ENCODE results near the gene BCR.
"Not testable (repeated sequence)": the region's sequence is repeated elsewhere in the genome, so short reads cannot be mapped to it uniquely, and the experiment has no call there.

The BCR gene

GRCh38 chr22:23291806-23292452, 111.6 kb downstream of the BCR start:
- no peak for DNase-seq (ENCODE audit: low read depth)

GRCh38 chr22:23292453-23293350, 112.4 kb downstream of the BCR start:
- no peak for DNase-seq (ENCODE audit: low read depth)

GRCh38 chr22:23293720-23294119, 113.4 kb downstream of the BCR start:
- no peak for DNase-seq (ENCODE audit: low read depth)

GRCh38 chr22:23294221-23294620, 113.9 kb downstream of the BCR start:
- no peak for DNase-seq (ENCODE audit: low read depth)

GRCh38 chr22:23300476-23300875, 120.2 kb downstream of the BCR start:
- no peak for DNase-seq (ENCODE audit: low read depth)

GRCh38 chr22:23301591-23301990, 121.3 kb downstream of the BCR start:
- no peak for DNase-seq (ENCODE audit: low read depth)

GRCh38 chr22:23302171-23303002, 122.1 kb downstream of the BCR start:
- no peak for DNase-seq (ENCODE audit: low read depth)

- DNase-seq (ENCODE audit: low read depth): no peak
Measured at GRCh38 chr22:23305321-23305910, 125.1 kb downstream of the BCR start.

- no peak for DNase-seq (ENCODE audit: low read depth)
Measured at GRCh38 chr22:23305922-23306374, 125.6 kb downstream of the BCR start.

- DNase-seq (ENCODE audit: low read depth): no peak
Measured at GRCh38 chr22:23306438-23306921, 126.2 kb downstream of the BCR start.

- DNase-seq (ENCODE audit: low read depth): no peak
Measured at GRCh38 chr22:23306926-23307325, 126.6 kb downstream of the BCR start.

- not testable (repeated sequence) for DNase-seq (ENCODE audit: low read depth)
Measured at GRCh38 chr22:23307511-23307910, 127.2 kb downstream of the BCR start.

- DNase-seq (ENCODE audit: low read depth): not testable (repeated sequence)
Measured at GRCh38 chr22:23309261-23309660, 129.0 kb downstream of the BCR start.

GRCh38 chr22:23310443-23311097, 130.3 kb downstream of the BCR start:
- DNase-seq (ENCODE audit: low read depth): not testable (repeated sequence)

GRCh38 chr22:23311635-23312420, 131.5 kb downstream of the BCR start:
- not testable (repeated sequence) for DNase-seq (ENCODE audit: low read depth)

- DNase-seq (ENCODE audit: low read depth): no peak
Measured at GRCh38 chr22:23313791-23314567, 133.7 kb downstream of the BCR start.

GRCh38 chr22:23315341-23315917, 135.1 kb downstream of the BCR start:
- peak; percentile 17 for DNase-seq (ENCODE audit: low read depth)

GRCh38 chr22:23316596-23316995, 136.3 kb downstream of the BCR start:
- DNase-seq (ENCODE audit: low read depth): not testable (repeated sequence)

- DNase-seq (ENCODE audit: low read depth): not testable (repeated sequence)
Measured at GRCh38 chr22:23318316-23318715, 138.0 kb downstream of the BCR start.
